Gastroesophageal sphincter (tissue), 3 donors: ENCODE results near the gene RRP7A.

ENCODE experiments used
- CTCF ChIP-seq, 4 experiments: fragments of 200-600 bp in 2 of 4; fragments of 450-650 bp in 2 of 4; sonication (generic) in 1 of 4; IDR thresholded peaks; one replicate each; pipeline ENCODE4 v1.5.1; 2017 to 2019; ENCODE audit warnings: antibody characterized with exemption in 4 of 4, mild to moderate bottlenecking in 2 of 4, moderate library complexity in 2 of 4
- EP300 ChIP-seq: sonication (generic); formaldehyde crosslinking; IDR thresholded peaks from one replicate; pipeline ENCODE4 v1.6.1; 2017; ENCODE audit warnings: antibody characterized with exemption, mild to moderate bottlenecking
- POLR2A ChIP-seq, 2 donors: fragments of 450-650 bp; IDR thresholded peaks; one replicate each; pipeline ENCODE4 v1.6.1; 2017; ENCODE audit warnings: antibody characterized with exemption in 2 of 2, mild to moderate bottlenecking in 2 of 2, moderate library complexity in 1 of 2
- POLR2AphosphoS5 ChIP-seq: sonication (generic); formaldehyde crosslinking; IDR thresholded peaks from one replicate; pipeline ENCODE4 v1.6.1; 2017; ENCODE audit warnings: antibody characterized with exemption

GRCh38 chr22:42522546-42522945 is 3.0 kb upstream of the RRP7A start:
- TF ChIP-seq CTCF (IDR thresholded peaks at IDR 0.05) = no peak
- TF ChIP-seq POLR2AphosphoS5 = no peak
- TF ChIP-seq POLR2A (IDR thresholded peaks at IDR 0.05) = no peak
- no peak for TF ChIP-seq EP300
